Panc1 (cell line): ENCODE measurements around the gene ALOX5. TPM values are rescaled to one million over a fixed set of nuclear protein-coding genes. Genes with fewer than 3 reads are reported as not detected.

Source experiments
- ATAC-seq: fragments of 200-7000 bp; cut with Tn5 transposase; 2 replicates; pipeline ENCODE4 v1.9.1; 2020; ENCODE audit warnings: mild to moderate bottlenecking, moderate library complexity
- BruUV-seq: library from RNA; stranded (reverse); fragments of 400-500 nt; replicated peaks from 2 replicates; lab custom pipeline; 2021; lab: Mats Ljungman, UMichigan
- CTCF ChIA-PET: fragments of 300-600 bp; sonication (Branson Sonifier 250); formaldehyde crosslinking; loops from one replicate; lab custom pipeline; 2022; ENCODE audit warnings: antibody characterized with exemption; lab: Charles Lee
- POLR2A ChIA-PET: fragments of 300-600 bp; sonication (Branson Sonifier 250); formaldehyde crosslinking; loops from one replicate; lab custom pipeline; 2022; ENCODE audit warnings: antibody characterized with exemption; lab: Charles Lee
- DNase-seq: peaks from one replicate; pipeline ENCODE4 v3.0.0-alpha.2; 2010; ENCODE audit warnings: low read depth, low spot score
- H3K27ac ChIP-seq: 2 replicates; pipeline ENCODE4 v1.5.1; 2011; ENCODE audit warnings: mild to moderate bottlenecking, low read length, inconsistent platforms
- H3K27me3 ChIP-seq: fragments of 200-500 bp; sonication (Bioruptor generic); 2 replicates; pipeline ENCODE4 v1.6.0; 2014; ENCODE audit warnings: low read length, inconsistent platforms; ENCODE audit not compliant: control insufficient read depth, insufficient read depth
- H3K36me3 ChIP-seq: fragments of 200-500 bp; sonication (Bioruptor generic); 2 replicates; pipeline ENCODE4 v1.5.1; 2014; ENCODE audit warnings: inconsistent platforms, mild to moderate bottlenecking, low read length, moderate library complexity; ENCODE audit not compliant: control insufficient read depth, insufficient read depth
- H3K4me1 ChIP-seq: 2 replicates; pipeline ENCODE4 v1.5.1; 2011; ENCODE audit warnings: inconsistent platforms, mild to moderate bottlenecking, low read length, moderate library complexity; ENCODE audit not compliant: control insufficient read depth, insufficient read depth
- H3K4me3 ChIP-seq, 2 experiments: 2 replicates each; pipeline ENCODE4 v1.5.1; 2011 to 2012; ENCODE audit warnings: low read depth in 2 of 2, low read length in 2 of 2, mild to moderate bottlenecking in 2 of 2, inconsistent platforms in 1 of 2, moderate library complexity in 1 of 2
- H3K9me3 ChIP-seq: fragments of 200-500 bp; sonication (Bioruptor generic); 2 replicates; pipeline ENCODE4 v1.5.1; 2014; ENCODE audit warnings: low read depth, mild to moderate bottlenecking, inconsistent platforms, low read length, moderate library complexity; ENCODE audit not compliant: control insufficient read depth, insufficient read depth
- POLR2AphosphoS5 ChIP-seq: IDR thresholded peaks from 2 replicates; pipeline ENCODE4 v1.6.1; 2012; ENCODE audit warnings: mild to moderate bottlenecking, low read depth, low read length, moderate library complexity
- SIN3A ChIP-seq: IDR thresholded peaks from 2 replicates; pipeline ENCODE4 v1.6.1; 2012; ENCODE audit warnings: low read depth, mild to moderate bottlenecking, low read length, moderate library complexity, borderline replicate concordance; ENCODE audit not compliant: insufficient read depth
- TCF7L2 ChIP-seq: IDR thresholded peaks from 2 replicates; pipeline ENCODE4 v1.6.1; 2011; ENCODE audit warnings: mild to moderate bottlenecking, low read depth, low read length, inconsistent platforms
- in situ Hi-C: cut with HindIII; loops from 2 replicates; pipeline ENCODE4 v1.10.0; 2016; ENCODE audit warnings: low sequenced_read_pairs, low pct_unique_long_range_greater_than_20kb
- intact Hi-C: fragments of 100-400 bp; cut with micrococcal nuclease; formaldehyde crosslinking; loops from one replicate; pipeline ENCODE4 v1.10.0; 2022; ENCODE audit not compliant: unreplicated experiment
- total RNA-seq: library from RNA; stranded (reverse); gene quantifications from one replicate; pipeline ENCODE4 v1.2.1, GENCODE V29; 2021; ENCODE audit not compliant: unreplicated experiment
- TF ChIP-seq, protein P1 (sequence below), 2 experiments: IDR thresholded peaks; 2 replicates each; pipeline ENCODE4 v1.6.1; 2011 to 2012; ENCODE audit warnings: low read depth in 2 of 2, control low read depth in 1 of 2, low read length in 1 of 2, mild to moderate bottlenecking in 1 of 2, moderate library complexity in 1 of 2; ENCODE audit not compliant: insufficient read depth in 1 of 2
- TF ChIP-seq, protein P2 (sequence below): fragments of 450-650 bp; IDR thresholded peaks from 2 replicates; pipeline ENCODE4 v1.5.1; 2017; ENCODE audit warnings: mild to moderate bottlenecking

ALOX5 gene
- total RNA-seq, 1 experiment from 2014 or later: 0.82 TPM

DNA sequence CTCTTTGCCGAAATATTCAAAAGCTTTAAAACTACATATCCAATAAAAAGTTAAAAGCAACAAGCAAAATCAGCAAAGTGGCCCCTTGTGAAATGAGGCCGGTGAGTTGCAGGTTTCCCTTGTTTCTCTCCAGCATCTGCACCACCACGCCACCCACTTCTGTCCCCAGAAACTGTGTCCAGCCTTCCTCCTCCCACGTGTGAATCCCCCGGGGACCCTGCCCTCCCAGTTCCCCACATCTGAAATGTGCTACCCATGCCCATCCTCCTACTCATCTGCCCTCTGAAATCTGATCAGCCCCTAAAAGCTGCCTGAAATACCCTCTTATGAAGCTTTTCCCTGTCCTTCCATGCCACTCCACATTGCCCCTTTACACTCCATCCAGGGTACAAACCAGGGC lies 3.8 kb downstream of the ALOX5 start:
- in situ Hi-C loops: no loop called here
- intact Hi-C loops: loop anchor here (2.0 kb wide), 1 partner anchor 15 kb away; no protein-coding TSS in a partner anchor
- POLR2A ChIA-PET: no interaction called here
- no peak for ATAC-seq
- no peaks in the 10 kb centered on the region for H3K4me1 ChIP-seq
- no peaks in the 10 kb centered on the region for H3K36me3 ChIP-seq
- H3K9me3 ChIP-seq: no peaks in the 10 kb centered on the region
- H3K27me3 ChIP-seq: peaks cover 25% of the 10 kb centered on the region
- CTCF ChIA-PET: no interaction called here
- no peak for DNase-seq
- H3K27ac ChIP-seq: no peak overlapping the region
- no peak overlapping the region for H3K4me3 ChIP-seq
- BruUV-seq: no TSS peak
- TF ChIP-seq SIN3A: no peak
- TF ChIP-seq, protein P1, sequence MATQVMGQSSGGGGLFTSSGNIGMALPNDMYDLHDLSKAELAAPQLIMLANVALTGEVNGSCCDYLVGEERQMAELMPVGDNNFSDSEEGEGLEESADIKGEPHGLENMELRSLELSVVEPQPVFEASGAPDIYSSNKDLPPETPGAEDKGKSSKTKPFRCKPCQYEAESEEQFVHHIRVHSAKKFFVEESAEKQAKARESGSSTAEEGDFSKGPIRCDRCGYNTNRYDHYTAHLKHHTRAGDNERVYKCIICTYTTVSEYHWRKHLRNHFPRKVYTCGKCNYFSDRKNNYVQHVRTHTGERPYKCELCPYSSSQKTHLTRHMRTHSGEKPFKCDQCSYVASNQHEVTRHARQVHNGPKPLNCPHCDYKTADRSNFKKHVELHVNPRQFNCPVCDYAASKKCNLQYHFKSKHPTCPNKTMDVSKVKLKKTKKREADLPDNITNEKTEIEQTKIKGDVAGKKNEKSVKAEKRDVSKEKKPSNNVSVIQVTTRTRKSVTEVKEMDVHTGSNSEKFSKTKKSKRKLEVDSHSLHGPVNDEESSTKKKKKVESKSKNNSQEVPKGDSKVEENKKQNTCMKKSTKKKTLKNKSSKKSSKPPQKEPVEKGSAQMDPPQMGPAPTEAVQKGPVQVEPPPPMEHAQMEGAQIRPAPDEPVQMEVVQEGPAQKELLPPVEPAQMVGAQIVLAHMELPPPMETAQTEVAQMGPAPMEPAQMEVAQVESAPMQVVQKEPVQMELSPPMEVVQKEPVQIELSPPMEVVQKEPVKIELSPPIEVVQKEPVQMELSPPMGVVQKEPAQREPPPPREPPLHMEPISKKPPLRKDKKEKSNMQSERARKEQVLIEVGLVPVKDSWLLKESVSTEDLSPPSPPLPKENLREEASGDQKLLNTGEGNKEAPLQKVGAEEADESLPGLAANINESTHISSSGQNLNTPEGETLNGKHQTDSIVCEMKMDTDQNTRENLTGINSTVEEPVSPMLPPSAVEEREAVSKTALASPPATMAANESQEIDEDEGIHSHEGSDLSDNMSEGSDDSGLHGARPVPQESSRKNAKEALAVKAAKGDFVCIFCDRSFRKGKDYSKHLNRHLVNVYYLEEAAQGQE (IDR thresholded peaks at IDR 0.05; ENCODE audit: insufficient read depth in 1 of 2, low read depth in 2 of 2, low read length in 1 of 2): no peak
- TF ChIP-seq TCF7L2: no peak
- TF ChIP-seq, protein P2, sequence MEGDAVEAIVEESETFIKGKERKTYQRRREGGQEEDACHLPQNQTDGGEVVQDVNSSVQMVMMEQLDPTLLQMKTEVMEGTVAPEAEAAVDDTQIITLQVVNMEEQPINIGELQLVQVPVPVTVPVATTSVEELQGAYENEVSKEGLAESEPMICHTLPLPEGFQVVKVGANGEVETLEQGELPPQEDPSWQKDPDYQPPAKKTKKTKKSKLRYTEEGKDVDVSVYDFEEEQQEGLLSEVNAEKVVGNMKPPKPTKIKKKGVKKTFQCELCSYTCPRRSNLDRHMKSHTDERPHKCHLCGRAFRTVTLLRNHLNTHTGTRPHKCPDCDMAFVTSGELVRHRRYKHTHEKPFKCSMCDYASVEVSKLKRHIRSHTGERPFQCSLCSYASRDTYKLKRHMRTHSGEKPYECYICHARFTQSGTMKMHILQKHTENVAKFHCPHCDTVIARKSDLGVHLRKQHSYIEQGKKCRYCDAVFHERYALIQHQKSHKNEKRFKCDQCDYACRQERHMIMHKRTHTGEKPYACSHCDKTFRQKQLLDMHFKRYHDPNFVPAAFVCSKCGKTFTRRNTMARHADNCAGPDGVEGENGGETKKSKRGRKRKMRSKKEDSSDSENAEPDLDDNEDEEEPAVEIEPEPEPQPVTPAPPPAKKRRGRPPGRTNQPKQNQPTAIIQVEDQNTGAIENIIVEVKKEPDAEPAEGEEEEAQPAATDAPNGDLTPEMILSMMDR: no peak
- TF ChIP-seq POLR2AphosphoS5: no peak

DNA sequence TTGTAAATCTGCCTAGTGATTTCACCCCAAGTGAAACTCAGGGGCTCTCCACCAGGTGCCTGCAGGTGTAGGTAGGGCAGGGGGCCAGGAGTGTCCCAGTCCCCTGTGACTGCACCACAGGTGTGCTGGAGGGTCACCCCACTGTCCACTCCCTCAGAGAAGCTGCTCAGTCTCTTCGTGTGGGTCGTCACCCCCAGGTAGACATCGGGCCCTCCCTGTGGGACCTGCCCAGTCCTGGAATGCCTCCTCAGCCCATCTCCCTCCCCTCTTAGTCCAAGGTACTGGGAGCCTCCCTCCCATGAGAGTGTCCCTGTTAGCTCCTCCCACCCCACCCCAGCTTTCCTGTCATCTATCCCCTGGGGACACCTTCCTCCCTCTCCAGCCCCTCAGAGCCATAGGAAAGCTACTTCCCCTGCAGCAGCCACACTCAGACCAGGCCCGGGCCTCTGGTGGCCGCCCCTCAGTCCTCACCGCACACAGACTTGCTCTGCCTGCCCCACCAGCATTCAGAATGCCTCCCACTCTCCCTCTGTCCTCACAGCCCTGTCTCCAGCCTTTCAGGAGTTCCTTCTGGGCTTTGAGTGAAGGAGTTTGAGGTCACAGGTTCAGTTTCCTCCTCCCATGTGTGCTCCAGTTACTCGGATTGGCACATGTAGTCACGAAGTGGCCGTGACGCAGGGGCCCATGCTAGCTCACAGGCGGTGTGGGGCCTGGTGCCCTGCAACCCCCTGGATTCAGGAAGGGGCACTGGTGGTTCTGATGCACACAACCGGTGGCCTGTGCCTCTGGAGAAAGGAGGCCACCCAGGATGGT lies 5.1 kb downstream of the ALOX5 start:
- Histone ChIP-seq H3K27me3 (peaks cover 18% of the 10 kb centered on the region), H3K4me1 (no peaks in the 10 kb centered on the region), H3K4me3 (no peak overlapping the region), H3K9me3 (no peaks in the 10 kb centered on the region), H3K36me3 (no peaks in the 10 kb centered on the region), H3K27ac (no peak overlapping the region)
- ATAC-seq (no peak), DNase-seq (no peak)
- no TSS peak for BruUV-seq
- POLR2A ChIA-PET: no interaction called here
- in situ Hi-C loops: no loop called here
- no peak for TF ChIP-seq POLR2AphosphoS5
- TF ChIP-seq SIN3A: no peak
- TF ChIP-seq, protein P2: no peak
- no peak for TF ChIP-seq TCF7L2
- TF ChIP-seq, protein P1 (IDR thresholded peaks at IDR 0.05; ENCODE audit: insufficient read depth in 1 of 2, low read depth in 2 of 2, low read length in 1 of 2): no peak
- intact Hi-C loops: no loop called here
- CTCF ChIA-PET: no interaction called here
